ENCODE measurements around the gene PITPNC1.

DNA sequence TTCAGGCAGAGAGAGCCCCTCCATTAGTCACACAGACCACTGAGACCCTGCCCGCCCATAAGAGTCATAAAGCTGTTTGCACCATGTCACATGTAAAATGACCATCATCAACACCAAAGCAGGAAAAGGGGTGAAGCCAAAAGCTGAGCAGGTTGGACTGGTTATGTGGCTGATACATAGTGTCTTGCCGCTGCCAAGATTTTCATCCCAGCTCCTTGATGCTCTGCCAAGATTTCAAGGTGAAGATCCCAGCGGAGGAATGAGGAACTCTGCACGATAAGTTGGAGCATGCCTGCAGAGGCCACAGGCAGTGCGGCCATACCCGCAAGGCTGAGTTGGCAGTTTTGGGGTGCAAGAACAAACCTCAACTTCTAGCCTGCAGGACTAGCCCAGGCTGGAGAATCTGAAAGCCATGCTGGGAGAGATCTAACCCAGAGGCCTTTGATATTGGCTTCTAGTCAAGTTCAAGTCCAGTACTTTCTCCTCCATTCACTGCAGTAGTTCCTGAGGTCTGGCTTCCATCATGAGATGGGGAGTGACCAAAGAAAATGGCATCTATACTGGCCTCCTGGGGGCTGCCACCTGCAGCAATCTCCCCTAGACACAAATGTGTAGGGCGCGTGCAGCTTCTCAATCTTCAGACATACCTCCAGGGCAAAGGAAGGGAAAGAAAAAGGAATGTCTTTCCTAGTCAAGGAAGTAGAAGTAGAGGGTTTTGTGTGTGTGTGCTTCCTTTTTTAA, 261.0 kb downstream of the PITPNC1 start:
- TF ChIP-seq CTCF (IDR thresholded peaks at IDR 0.05) (no peak), POLR2A (IDR thresholded peaks at IDR 0.05) (no peak)

Measured in adrenal gland (tissue), 5 donors.